ENCODE data around the gene MARCHF3.
"Not testable (repeated sequence)": the region's sequence is repeated elsewhere in the genome, so short reads cannot be mapped to it uniquely, and the experiment has no call there.

The MARCHF3 gene

DNA sequence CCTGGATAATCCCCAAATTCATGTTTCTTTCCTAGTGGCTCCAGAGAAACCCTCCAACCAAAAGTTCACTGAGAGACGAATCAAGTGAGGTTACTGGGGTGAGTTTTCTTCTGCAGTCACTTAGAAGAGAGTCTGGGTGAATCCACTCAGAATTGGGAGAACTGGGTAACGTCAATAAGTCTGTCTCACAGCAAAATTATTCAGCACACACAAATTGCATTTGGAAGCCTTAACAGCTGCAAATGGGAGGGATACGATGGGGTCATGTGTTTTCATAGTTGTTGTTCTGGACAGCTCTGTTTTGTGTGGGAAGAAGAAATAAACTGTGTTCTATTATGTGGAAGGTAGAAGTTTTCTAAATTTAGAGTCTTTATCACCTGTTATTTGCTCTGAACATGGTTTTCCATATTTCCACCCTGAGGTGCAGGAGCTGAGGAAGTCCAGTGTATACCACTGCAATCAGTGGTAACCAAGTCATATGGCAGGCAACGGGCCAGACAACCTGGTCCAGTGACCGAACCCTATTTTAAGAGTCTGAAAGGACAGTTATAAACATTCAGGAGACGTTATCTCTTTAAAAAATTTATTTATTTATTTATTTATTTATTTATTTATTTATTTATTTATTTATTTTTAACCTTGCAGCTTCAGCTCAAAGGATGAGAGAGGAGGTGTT, 21.9 kb downstream of the MARCHF3 start:
- TF ChIP-seq POLR2AphosphoS5 (IDR thresholded peaks at IDR 0.05; ENCODE audit: low read depth, low read length), result no peak
- no peak for TF ChIP-seq POLR2A (IDR thresholded peaks at IDR 0.05; ENCODE audit: low read depth, low read length)
- TF ChIP-seq TAF1 (IDR thresholded peaks at IDR 0.05; ENCODE audit: borderline replicate concordance, low read depth, low read length), result no peak
- no peak for DNase-seq (ENCODE audit: insufficient read length)
- no peak for FAIRE-seq

DNA sequence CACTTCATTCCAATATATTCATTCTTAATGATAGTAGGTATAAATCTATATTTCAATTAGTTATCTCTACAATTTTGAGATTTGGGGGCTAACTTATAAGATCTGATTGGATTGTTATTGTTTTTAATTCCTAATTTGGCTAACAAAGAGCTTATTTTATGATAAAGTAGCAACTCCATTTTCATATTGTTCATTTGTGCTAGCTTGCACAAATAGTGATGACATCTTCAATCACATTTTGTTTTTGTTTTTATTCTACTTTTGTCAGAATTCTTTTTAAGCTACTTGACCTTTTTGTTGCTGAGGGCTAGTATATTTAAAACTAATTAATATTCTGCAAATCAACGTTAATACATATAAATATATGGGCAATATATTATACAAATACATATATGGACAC, 22.8 kb downstream of the MARCHF3 start:
- FAIRE-seq (no peak), DNase-seq (ENCODE audit: insufficient read length) (no peak)
- TF ChIP-seq TAF1 (IDR thresholded peaks at IDR 0.05; ENCODE audit: borderline replicate concordance, low read depth, low read length), result no peak
- TF ChIP-seq POLR2A (IDR thresholded peaks at IDR 0.05; ENCODE audit: low read depth, low read length), result no peak
- no peak for TF ChIP-seq POLR2AphosphoS5 (IDR thresholded peaks at IDR 0.05; ENCODE audit: low read depth, low read length)

- DNase-seq (ENCODE audit: insufficient read length) (no peak), FAIRE-seq (no peak)
Measured at GRCh38 chr5:127006744-127007143, 23.6 kb downstream of the MARCHF3 start.

DNA sequence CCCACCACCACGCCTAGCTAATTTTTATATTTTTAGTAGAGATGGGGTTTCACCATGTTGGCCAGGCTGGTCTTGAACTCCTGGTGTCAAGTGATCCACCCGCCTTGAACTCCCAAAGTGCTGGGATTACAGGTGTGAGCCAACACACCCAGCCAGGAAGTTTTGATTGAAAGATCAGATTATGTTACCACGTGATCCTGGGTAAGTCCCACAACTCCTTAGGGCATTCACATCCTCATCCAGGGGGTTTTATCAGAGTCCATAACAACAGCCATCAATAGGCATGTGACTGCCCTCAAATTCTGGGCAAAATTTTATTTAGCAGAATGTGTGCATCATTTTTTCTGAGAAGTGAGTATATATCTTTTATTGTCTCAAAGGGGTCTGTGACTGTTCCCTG, 25.1 kb downstream of the MARCHF3 start:
- DNase-seq (ENCODE audit: insufficient read length); FAIRE-seq: not testable (repeated sequence)

More at GRCh38 chr5:127006744-127007143, 23.6 kb downstream of the MARCHF3 start:
- TF ChIP-seq POLR2A (IDR thresholded peaks at IDR 0.05; ENCODE audit: low read depth, low read length) (no peak), POLR2AphosphoS5 (IDR thresholded peaks at IDR 0.05; ENCODE audit: low read depth, low read length) (no peak), TAF1 (IDR thresholded peaks at IDR 0.05; ENCODE audit: borderline replicate concordance, low read depth, low read length) (no peak)

- DNase-seq (ENCODE audit: insufficient read length) (no peak), FAIRE-seq (no peak)
- no peak for TF ChIP-seq POLR2A (IDR thresholded peaks at IDR 0.05; ENCODE audit: low read depth, low read length)
- TF ChIP-seq TAF1 (IDR thresholded peaks at IDR 0.05; ENCODE audit: borderline replicate concordance, low read depth, low read length), result no peak
- no peak for TF ChIP-seq POLR2AphosphoS5 (IDR thresholded peaks at IDR 0.05; ENCODE audit: low read depth, low read length)
Measured at GRCh38 chr5:127004721-127005120, 25.6 kb downstream of the MARCHF3 start.

DNA sequence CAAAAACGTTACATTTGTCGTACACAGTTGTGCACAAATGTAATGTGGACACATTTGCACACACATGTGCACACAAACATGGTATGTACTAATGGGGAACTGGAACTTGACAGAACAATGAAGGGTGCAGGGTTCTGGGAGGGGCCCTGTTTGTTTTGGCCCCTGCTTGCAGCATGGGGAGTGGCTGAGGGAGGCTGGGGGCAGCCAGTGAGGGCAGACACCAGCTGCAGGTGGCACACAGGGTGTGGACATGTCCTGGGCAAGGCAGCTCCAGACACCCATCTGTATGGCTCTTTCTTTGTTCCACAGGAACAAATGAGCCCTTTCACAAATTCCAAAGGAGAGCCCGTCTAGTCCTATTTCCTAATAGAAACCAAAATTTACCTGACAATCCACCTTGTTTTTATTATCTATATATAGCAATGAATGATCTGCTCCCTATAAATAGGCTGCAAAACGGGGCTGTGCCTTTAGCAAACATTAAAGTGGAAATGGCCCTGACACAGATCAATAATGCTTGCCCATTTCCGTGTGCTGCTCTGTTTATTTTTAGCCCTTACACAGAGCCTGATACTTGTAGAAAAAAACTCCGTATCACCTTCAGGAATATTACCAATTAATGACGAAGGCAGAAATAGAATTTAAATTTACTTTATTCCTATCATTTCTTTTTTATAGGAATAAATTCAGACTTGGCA, 26.4 kb downstream of the MARCHF3 start:
- TF ChIP-seq TAF1 (IDR thresholded peaks at IDR 0.05; ENCODE audit: borderline replicate concordance, low read depth, low read length) (no peak), POLR2AphosphoS5 (IDR thresholded peaks at IDR 0.05; ENCODE audit: low read depth, low read length) (no peak), POLR2A (IDR thresholded peaks at IDR 0.05; ENCODE audit: low read depth, low read length) (no peak)
- no peak for FAIRE-seq
- no peak for DNase-seq (ENCODE audit: insufficient read length)

GRCh38 chr5:127002390-127002789, 28.0 kb downstream of the MARCHF3 start:
- TF ChIP-seq POLR2AphosphoS5 (IDR thresholded peaks at IDR 0.05; ENCODE audit: low read depth, low read length), result no peak
- no peak for TF ChIP-seq TAF1 (IDR thresholded peaks at IDR 0.05; ENCODE audit: borderline replicate concordance, low read depth, low read length)
- TF ChIP-seq POLR2A (IDR thresholded peaks at IDR 0.05; ENCODE audit: low read depth, low read length), result no peak
- FAIRE-seq, result no peak
- no peak for DNase-seq (ENCODE audit: insufficient read length)

DNA sequence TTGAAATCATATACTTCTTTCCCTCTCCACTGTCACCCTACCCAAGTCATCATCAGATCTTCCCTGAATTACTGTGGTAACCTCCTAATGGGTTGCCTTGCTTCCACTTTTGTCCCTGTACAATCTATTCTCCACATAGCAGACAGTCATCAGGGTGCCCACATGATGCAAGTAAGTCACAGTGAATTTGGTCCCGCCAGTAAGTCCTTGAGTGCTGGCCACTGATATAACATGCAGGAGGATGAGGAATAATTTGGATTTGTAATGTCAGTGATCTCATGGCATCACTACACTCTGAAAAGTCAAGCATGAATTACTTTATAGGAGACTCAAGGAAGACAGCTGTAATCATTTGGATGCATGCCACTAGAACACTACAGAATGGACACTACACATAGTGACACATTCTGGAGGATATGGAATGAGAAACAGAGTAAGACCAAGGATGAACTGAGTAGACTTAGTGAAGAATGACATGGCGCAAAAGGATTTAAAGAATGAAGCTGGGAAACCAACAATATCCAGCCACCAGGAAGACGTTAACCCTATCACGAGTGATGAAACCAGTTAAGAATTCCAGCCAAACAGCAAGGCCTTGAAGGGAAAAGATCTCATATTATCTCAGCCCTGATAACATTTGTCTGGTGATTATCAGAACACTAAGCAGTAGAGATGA, 28.6 kb downstream of the MARCHF3 start:
- FAIRE-seq (no peak), DNase-seq (ENCODE audit: insufficient read length) (no peak)
- TF ChIP-seq POLR2AphosphoS5 (IDR thresholded peaks at IDR 0.05; ENCODE audit: low read depth, low read length), result no peak
- no peak for TF ChIP-seq POLR2A (IDR thresholded peaks at IDR 0.05; ENCODE audit: low read depth, low read length)
- no peak for TF ChIP-seq TAF1 (IDR thresholded peaks at IDR 0.05; ENCODE audit: borderline replicate concordance, low read depth, low read length)

DNA sequence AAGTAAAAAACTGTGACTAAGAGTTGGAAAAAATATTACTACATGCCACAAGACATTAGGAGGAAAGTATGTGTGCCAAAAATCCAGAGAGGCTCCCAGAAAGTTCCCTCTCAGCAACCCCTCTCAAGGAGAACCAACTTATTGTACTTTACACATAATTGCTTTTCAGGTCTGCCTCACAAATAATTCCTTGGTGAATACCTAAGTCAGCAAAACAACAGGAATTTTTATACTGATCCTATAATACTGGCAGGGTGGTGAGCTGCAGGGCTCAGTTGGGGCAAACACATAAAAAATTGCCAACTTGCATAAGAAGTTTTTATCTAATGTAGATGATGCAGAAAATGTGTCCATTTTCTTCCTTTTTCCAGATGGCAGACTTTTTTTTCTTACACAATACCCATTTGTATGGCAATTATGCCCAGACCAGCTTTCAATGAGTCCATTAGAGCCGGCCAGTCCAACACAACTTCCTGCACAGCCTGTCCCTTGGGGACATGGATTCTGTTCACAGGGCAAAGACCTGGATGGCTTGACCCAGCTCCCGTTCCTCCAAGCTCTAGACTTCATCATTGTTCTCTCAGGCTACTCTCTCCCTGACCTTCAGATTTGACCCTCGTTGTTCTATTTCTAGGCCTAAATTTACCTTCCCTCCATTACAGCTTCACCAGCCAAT, 31.3 kb downstream of the MARCHF3 start:
- FAIRE-seq (no peak), DNase-seq (ENCODE audit: insufficient read length) (no peak)
- no peak for TF ChIP-seq POLR2A (IDR thresholded peaks at IDR 0.05; ENCODE audit: low read depth, low read length)
- TF ChIP-seq POLR2AphosphoS5 (IDR thresholded peaks at IDR 0.05; ENCODE audit: low read depth, low read length), result no peak
- no peak for TF ChIP-seq TAF1 (IDR thresholded peaks at IDR 0.05; ENCODE audit: borderline replicate concordance, low read depth, low read length)

GRCh38 chr5:126998201-126998631, 32.1 kb downstream of the MARCHF3 start:
- DNase-seq (ENCODE audit: insufficient read length) (no peak), FAIRE-seq (peak; percentile 42)
- TF ChIP-seq POLR2AphosphoS5 (IDR thresholded peaks at IDR 0.05; ENCODE audit: low read depth, low read length) (no peak), TAF1 (IDR thresholded peaks at IDR 0.05; ENCODE audit: borderline replicate concordance, low read depth, low read length) (no peak), POLR2A (IDR thresholded peaks at IDR 0.05; ENCODE audit: low read depth, low read length) (no peak)

GRCh38 chr5:126995689-126996088, 34.7 kb downstream of the MARCHF3 start:
- DNase-seq (ENCODE audit: insufficient read length), result no peak
- no peak for FAIRE-seq
- TF ChIP-seq POLR2A (IDR thresholded peaks at IDR 0.05; ENCODE audit: low read depth, low read length) (no peak), TAF1 (IDR thresholded peaks at IDR 0.05; ENCODE audit: borderline replicate concordance, low read depth, low read length) (no peak), POLR2AphosphoS5 (IDR thresholded peaks at IDR 0.05; ENCODE audit: low read depth, low read length) (no peak)

Measured in GM12892 (cell line).